ENCODE measurements around the gene ADAMTS12. TPM values are rescaled to one million over a fixed set of nuclear protein-coding genes. Genes with fewer than 3 reads are reported as not detected.

The ADAMTS12 gene
- total and polyA plus RNA-seq, 2 donors (not counting 1 experiment from before 2014, with no cell fraction given), result 10.7 to 44.8 TPM

DNA sequence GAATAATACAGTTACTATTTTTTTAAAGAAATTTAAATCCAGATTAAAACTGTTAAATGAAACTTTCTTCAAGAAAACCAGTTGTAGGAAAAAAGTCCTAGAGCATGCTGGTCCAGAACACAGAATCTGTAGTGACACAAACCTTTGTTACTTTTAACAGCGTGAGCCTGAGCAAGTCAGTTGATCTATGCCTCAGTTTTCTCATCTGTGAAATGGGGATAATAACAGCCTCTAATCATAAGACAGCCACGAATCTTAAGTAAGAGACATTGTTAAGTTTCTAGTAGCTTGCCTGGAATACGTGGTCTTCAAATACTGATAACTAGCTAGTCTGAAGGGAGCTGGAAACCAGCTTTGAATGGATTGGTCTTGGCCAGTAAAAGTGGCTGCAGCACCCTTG lies 158.6 kb downstream of the ADAMTS12 start:
- no peak overlapping the region for H3K4me2 ChIP-seq (ENCODE audit: extremely low read depth, insufficient read depth, low read length)
- no peak for TF ChIP-seq EZH2 (IDR thresholded peaks at IDR 0.05; ENCODE audit: low read length, missing control alignments)
- TF ChIP-seq CTCF (conservative IDR thresholded peaks at IDR 0.05 in 1 of 2, IDR thresholded peaks at IDR 0.05 in 1 of 2; ENCODE audit: low read depth in 1 of 2, low read length in 2 of 2), result no peak
- no peak overlapping the region for H2AFZ ChIP-seq (ENCODE audit: low read length)
- no peaks in the 10 kb centered on the region for H3K27me3 ChIP-seq (ENCODE audit: control insufficient read depth, insufficient read depth, low read length)
- no peak for DNase-seq (ENCODE audit: low read depth in 2 of 2)
- H3K36me3 ChIP-seq (ENCODE audit: control insufficient read depth, insufficient read depth, low read length), result no peaks in the 10 kb centered on the region
- H3K79me2 ChIP-seq (ENCODE audit: control insufficient read depth, insufficient read depth, low read length), result no peaks in the 10 kb centered on the region
- H3K4me3 ChIP-seq (replicated peaks in 1 of 4; ENCODE audit: control extremely low read depth in 1 of 4, insufficient read depth in 1 of 4, low read depth in 3 of 4, low read length in 4 of 4), result no peak overlapping the region
- no peak overlapping the region for H3K27ac ChIP-seq (ENCODE audit: insufficient read depth, low read length)
- H4K20me1 ChIP-seq (ENCODE audit: control insufficient read depth, extremely low read depth, insufficient read depth, low read length), result no peaks in the 10 kb centered on the region
- no peaks in the 10 kb centered on the region for H3K9me3 ChIP-seq (ENCODE audit: control insufficient read depth, insufficient read depth, low read depth, low read length)
- H3K9ac ChIP-seq (ENCODE audit: insufficient read depth, low read length), result no peak overlapping the region
- peaks cover 5% of the 10 kb centered on the region for H3K4me1 ChIP-seq (ENCODE audit: control insufficient read depth, extremely low read depth, insufficient read depth, low read length)

GRCh38 chr5:33726422-33727165 lies 165.2 kb downstream of the ADAMTS12 start:
- no peaks in the 10 kb centered on the region for H3K79me2 ChIP-seq (ENCODE audit: control insufficient read depth, insufficient read depth, low read length)
- DNase-seq (ENCODE audit: low read depth in 2 of 2), result peak; percentile 27 to 74
- no peak overlapping the region for H3K4me2 ChIP-seq (ENCODE audit: extremely low read depth, insufficient read depth, low read length)
- no peaks in the 10 kb centered on the region for H3K36me3 ChIP-seq (ENCODE audit: control insufficient read depth, insufficient read depth, low read length)
- H3K4me1 ChIP-seq (ENCODE audit: control insufficient read depth, extremely low read depth, insufficient read depth, low read length), result peaks cover 5% of the 10 kb centered on the region
- no peak overlapping the region for H2AFZ ChIP-seq (ENCODE audit: low read length)
- no peak overlapping the region for H3K4me3 ChIP-seq (replicated peaks in 1 of 4; ENCODE audit: control extremely low read depth in 1 of 4, insufficient read depth in 1 of 4, low read depth in 3 of 4, low read length in 4 of 4)
- H3K9ac ChIP-seq (ENCODE audit: insufficient read depth, low read length), result no peak overlapping the region
- no peaks in the 10 kb centered on the region for H3K9me3 ChIP-seq (ENCODE audit: control insufficient read depth, insufficient read depth, low read depth, low read length)
- H4K20me1 ChIP-seq (ENCODE audit: control insufficient read depth, extremely low read depth, insufficient read depth, low read length), result peaks cover 2% of the 10 kb centered on the region
- H3K27ac ChIP-seq (ENCODE audit: insufficient read depth, low read length), result no peak overlapping the region
- no peak for TF ChIP-seq EZH2 (IDR thresholded peaks at IDR 0.05; ENCODE audit: low read length, missing control alignments)
- no peak for TF ChIP-seq CTCF (conservative IDR thresholded peaks at IDR 0.05 in 1 of 2, IDR thresholded peaks at IDR 0.05 in 1 of 2; ENCODE audit: low read depth in 1 of 2, low read length in 2 of 2)
- H3K27me3 ChIP-seq (ENCODE audit: control insufficient read depth, insufficient read depth, low read length), result no peaks in the 10 kb centered on the region

DNA sequence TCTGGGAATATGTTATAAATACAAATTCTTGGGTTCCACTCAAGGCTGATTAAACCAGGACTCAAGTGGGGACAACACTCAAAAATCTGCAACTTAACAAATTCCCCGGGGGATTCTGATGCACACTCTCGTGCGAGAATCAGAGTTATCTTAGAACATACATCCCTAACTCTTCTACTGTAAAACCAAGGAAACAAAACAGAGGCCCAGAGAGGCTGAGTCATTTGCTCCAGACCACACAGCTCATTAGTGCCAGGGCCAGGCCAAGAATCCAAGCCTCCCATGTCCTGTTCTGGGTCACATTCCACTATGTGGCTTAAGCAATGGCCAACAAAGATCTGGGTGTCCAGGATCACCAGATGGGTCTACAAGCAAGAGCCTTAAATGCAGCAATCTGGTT lies 166.0 kb downstream of the ADAMTS12 start:
- Histone ChIP-seq H3K27me3 (ENCODE audit: control insufficient read depth, insufficient read depth, low read length) (no peaks in the 10 kb centered on the region), H3K4me1 (ENCODE audit: control insufficient read depth, extremely low read depth, insufficient read depth, low read length) (peaks cover 5% of the 10 kb centered on the region), H3K9ac (ENCODE audit: insufficient read depth, low read length) (no peak overlapping the region), H3K4me2 (ENCODE audit: extremely low read depth, insufficient read depth, low read length) (no peak overlapping the region), H2AFZ (ENCODE audit: low read length) (no peak overlapping the region), H3K36me3 (ENCODE audit: control insufficient read depth, insufficient read depth, low read length) (no peaks in the 10 kb centered on the region), H3K4me3 (replicated peaks in 1 of 4; ENCODE audit: control extremely low read depth in 1 of 4, insufficient read depth in 1 of 4, low read depth in 3 of 4, low read length in 4 of 4) (no peak overlapping the region), H3K79me2 (ENCODE audit: control insufficient read depth, insufficient read depth, low read length) (no peaks in the 10 kb centered on the region), H3K9me3 (ENCODE audit: control insufficient read depth, insufficient read depth, low read depth, low read length) (no peaks in the 10 kb centered on the region), H4K20me1 (ENCODE audit: control insufficient read depth, extremely low read depth, insufficient read depth, low read length) (peaks cover 2% of the 10 kb centered on the region), H3K27ac (ENCODE audit: insufficient read depth, low read length) (no peak overlapping the region)
- peak in 1 of 2 donors; percentile 79 for DNase-seq (ENCODE audit: low read depth in 2 of 2)
- TF ChIP-seq CTCF (conservative IDR thresholded peaks at IDR 0.05 in 1 of 2, IDR thresholded peaks at IDR 0.05 in 1 of 2; ENCODE audit: low read depth in 1 of 2, low read length in 2 of 2) (no peak), EZH2 (IDR thresholded peaks at IDR 0.05; ENCODE audit: low read length, missing control alignments) (no peak)
